GM21526 (cell line): Measurements from ENCODE around the gene EN1.

Experiments used
- ATAC-seq: cut with Tn5 transposase; IDR thresholded peaks from one replicate; pipeline ENCODE4 v1.9.1; 2021; ENCODE audit warnings: moderate library complexity; ENCODE audit not compliant: unreplicated experiment, low FRiP score

The EN1 gene

GRCh38 chr2:118856330-118856977 lies 9.0 kb upstream of the EN1 start:
- no peak for ATAC-seq

GRCh38 chr2:118855451-118856279 lies 8.2 kb upstream of the EN1 start:
- peak; percentile 80 for ATAC-seq

- ATAC-seq, result no peak
Observed at GRCh38 chr2:118854507-118855345, 7.3 kb upstream of the EN1 start.

GRCh38 chr2:118853651-118854291 lies 6.3 kb upstream of the EN1 start:
- ATAC-seq, result no peak

GRCh38 chr2:118853129-118853640 lies 5.7 kb upstream of the EN1 start:
- no peak for ATAC-seq

GRCh38 chr2:118852605-118853128 lies 5.2 kb upstream of the EN1 start:
- no peak for ATAC-seq

GRCh38 chr2:118851650-118852049 lies 4.2 kb upstream of the EN1 start:
- ATAC-seq, result no peak

GRCh38 chr2:118850901-118851415 lies 3.5 kb upstream of the EN1 start:
- ATAC-seq, result no peak

GRCh38 chr2:118850168-118850900 lies 2.9 kb upstream of the EN1 start:
- no peak for ATAC-seq

- no peak for ATAC-seq
Observed at GRCh38 chr2:118849226-118850167, 2.0 kb upstream of the EN1 start.

GRCh38 chr2:118848381-118849225 lies 1.2 kb upstream of the EN1 start:
- no peak for ATAC-seq

- no peak for ATAC-seq
Observed at GRCh38 chr2:118847762-118848172, 319 bp upstream of the EN1 start.

- no peak for ATAC-seq
Observed at GRCh38 chr2:118846442-118846952, 951 bp downstream of the EN1 start.

- ATAC-seq, result no peak
Observed at GRCh38 chr2:118845522-118846441, 1.7 kb downstream of the EN1 start.

- ATAC-seq, result no peak
Observed at GRCh38 chr2:118845005-118845521, 2.4 kb downstream of the EN1 start.
